GM19468 (cell line): ENCODE data around the gene COL5A1.

Source experiments
- ATAC-seq: cut with Tn5 transposase; IDR thresholded peaks from one replicate; pipeline ENCODE4 v1.9.1; 2021; ENCODE audit warnings: mild to moderate bottlenecking, moderate library complexity, moderate number of reproducible peaks; ENCODE audit not compliant: unreplicated experiment; ENCODE audit errors: extremely low read depth

The COL5A1 gene

GRCh38 chr9:134641173-134641989, at the start of gene COL5A1:
Gene COL5A1 (plus strand): TSS chr9:134641803. CDS start chr9:134642188, 385 bp downstream.
- no peak for ATAC-seq

GRCh38 chr9:134592018-134592818, 49.4 kb upstream of the COL5A1 start:
- no peak for ATAC-seq

- no peak for ATAC-seq
Measured at GRCh38 chr9:134592819-134593200, 48.8 kb upstream of the COL5A1 start.

- ATAC-seq, result no peak
Measured at GRCh38 chr9:134593286-134594077, 48.1 kb upstream of the COL5A1 start.

- no peak for ATAC-seq
Measured at GRCh38 chr9:134594078-134594941, 47.3 kb upstream of the COL5A1 start.

GRCh38 chr9:134595014-134595413, 46.6 kb upstream of the COL5A1 start:
- no peak for ATAC-seq

GRCh38 chr9:134597041-134597913, 44.3 kb upstream of the COL5A1 start:
- no peak for ATAC-seq

GRCh38 chr9:134597957-134598883, 43.4 kb upstream of the COL5A1 start:
- ATAC-seq, result no peak

GRCh38 chr9:134598884-134599245, 42.7 kb upstream of the COL5A1 start:
- no peak for ATAC-seq

- no peak for ATAC-seq
Measured at GRCh38 chr9:134600371-134600770, 41.2 kb upstream of the COL5A1 start.

- ATAC-seq, result no peak
Measured at GRCh38 chr9:134600836-134601638, 40.6 kb upstream of the COL5A1 start.

GRCh38 chr9:134601764-134602163, 39.8 kb upstream of the COL5A1 start:
- no peak for ATAC-seq

GRCh38 chr9:134602547-134603362, 38.8 kb upstream of the COL5A1 start:
- ATAC-seq, result no peak

- no peak for ATAC-seq
Measured at GRCh38 chr9:134604834-134605233, 36.8 kb upstream of the COL5A1 start.

- ATAC-seq, result no peak
Measured at GRCh38 chr9:134605351-134605965, 36.1 kb upstream of the COL5A1 start.

GRCh38 chr9:134605966-134606357, 35.6 kb upstream of the COL5A1 start:
- no peak for ATAC-seq
